Breast epithelium (tissue), 3 donors: Measurements from ENCODE around the gene HSBP1.

ENCODE experiments used
- POLR2A ChIP-seq: fragments of 450-650 bp; IDR thresholded peaks from one replicate; pipeline ENCODE4 v1.6.1; 2016; ENCODE audit warnings: antibody characterized with exemption, mild to moderate bottlenecking, moderate library complexity
- POLR2AphosphoS5 ChIP-seq, 3 donors: sonication (generic); formaldehyde crosslinking; IDR thresholded peaks; one replicate each; pipeline ENCODE4 v1.6.1; 2017; ENCODE audit warnings: antibody characterized with exemption in 3 of 3
- TF ChIP-seq, protein P1 (sequence below), 3 donors: fragments of 450-650 bp; IDR thresholded peaks; one replicate each; pipeline ENCODE4 v1.5.1; 2016 to 2017; ENCODE audit warnings: antibody characterized with exemption in 3 of 3, mild to moderate bottlenecking in 3 of 3, moderate library complexity in 3 of 3

DNA sequence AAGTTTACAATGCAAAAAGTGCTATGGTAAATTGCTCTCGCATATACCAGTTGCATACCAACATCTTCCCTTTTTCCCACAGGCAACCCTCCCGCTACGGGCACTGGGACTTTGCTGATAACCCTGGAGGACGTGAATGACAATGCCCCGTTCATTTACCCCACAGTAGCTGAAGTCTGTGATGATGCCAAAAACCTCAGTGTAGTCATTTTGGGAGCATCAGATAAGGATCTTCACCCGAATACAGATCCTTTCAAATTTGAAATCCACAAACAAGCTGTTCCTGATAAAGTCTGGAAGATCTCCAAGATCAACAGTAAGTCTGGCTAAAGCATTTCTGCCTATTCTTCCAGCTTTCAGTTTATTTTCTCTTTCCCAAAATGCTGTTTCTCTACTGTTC, 27.9 kb upstream of the HSBP1 start:
- TF ChIP-seq, protein P1, sequence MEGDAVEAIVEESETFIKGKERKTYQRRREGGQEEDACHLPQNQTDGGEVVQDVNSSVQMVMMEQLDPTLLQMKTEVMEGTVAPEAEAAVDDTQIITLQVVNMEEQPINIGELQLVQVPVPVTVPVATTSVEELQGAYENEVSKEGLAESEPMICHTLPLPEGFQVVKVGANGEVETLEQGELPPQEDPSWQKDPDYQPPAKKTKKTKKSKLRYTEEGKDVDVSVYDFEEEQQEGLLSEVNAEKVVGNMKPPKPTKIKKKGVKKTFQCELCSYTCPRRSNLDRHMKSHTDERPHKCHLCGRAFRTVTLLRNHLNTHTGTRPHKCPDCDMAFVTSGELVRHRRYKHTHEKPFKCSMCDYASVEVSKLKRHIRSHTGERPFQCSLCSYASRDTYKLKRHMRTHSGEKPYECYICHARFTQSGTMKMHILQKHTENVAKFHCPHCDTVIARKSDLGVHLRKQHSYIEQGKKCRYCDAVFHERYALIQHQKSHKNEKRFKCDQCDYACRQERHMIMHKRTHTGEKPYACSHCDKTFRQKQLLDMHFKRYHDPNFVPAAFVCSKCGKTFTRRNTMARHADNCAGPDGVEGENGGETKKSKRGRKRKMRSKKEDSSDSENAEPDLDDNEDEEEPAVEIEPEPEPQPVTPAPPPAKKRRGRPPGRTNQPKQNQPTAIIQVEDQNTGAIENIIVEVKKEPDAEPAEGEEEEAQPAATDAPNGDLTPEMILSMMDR (IDR thresholded peaks at IDR 0.05): no peak
- TF ChIP-seq POLR2A: no peak
- TF ChIP-seq POLR2AphosphoS5 (IDR thresholded peaks at IDR 0.05): no peak
